Renal pelvis (tissue), 12 donors: ENCODE measurements around the gene TMPRSS11E. TPM values are rescaled to one million over a fixed set of nuclear protein-coding genes. Genes with fewer than 3 reads are reported as not detected.
"Not testable (repeated sequence)": the region's sequence is repeated elsewhere in the genome, so short reads cannot be mapped to it uniquely, and the experiment has no call there.

Experiments used
- DNase-seq: peaks from one replicate; pipeline ENCODE4 v3.0.0-alpha.2; 2013
- long read RNA-seq, 16 experiments: transcript quantifications; one replicate each; lab custom pipeline, GENCODE V29; 2026
- polyA plus RNA-seq, 3 donors: library from polyadenylated mRNA; unstranded; fragments of 120-200 nt; gene quantifications; one replicate each; pipeline ENCODE4 v1.2.1, GENCODE V29; 2013; ENCODE audit not compliant: insufficient read length in 3 of 3

The TMPRSS11E gene
- under 1 TPM in 2 of 3 donors, not detected in 1; 0.08 to 0.21 TPM for polyA plus RNA-seq
- long read RNA-seq, donor 1: 0 reads
- long read RNA-seq, donor 2: 0 reads
- long read RNA-seq, donor 3: 0 reads
- long read RNA-seq, donor 4: 0 reads
- long read RNA-seq, donor 5: 0 reads
- long read RNA-seq, donor 6: 0 reads
- long read RNA-seq, donor 7: 0 reads
- long read RNA-seq, donor 8: 0 reads
- long read RNA-seq, donor 9: 0 reads
- long read RNA-seq, donor 10: 0 reads
- long read RNA-seq, donor 11: 0 reads
- long read RNA-seq, donor 12: 0 reads
- long read RNA-seq, donor 13: 0 reads
- long read RNA-seq, donor 14: 0 reads
- long read RNA-seq, donor 15: 0 reads
- long read RNA-seq, donor 16: 0 reads

DNA sequence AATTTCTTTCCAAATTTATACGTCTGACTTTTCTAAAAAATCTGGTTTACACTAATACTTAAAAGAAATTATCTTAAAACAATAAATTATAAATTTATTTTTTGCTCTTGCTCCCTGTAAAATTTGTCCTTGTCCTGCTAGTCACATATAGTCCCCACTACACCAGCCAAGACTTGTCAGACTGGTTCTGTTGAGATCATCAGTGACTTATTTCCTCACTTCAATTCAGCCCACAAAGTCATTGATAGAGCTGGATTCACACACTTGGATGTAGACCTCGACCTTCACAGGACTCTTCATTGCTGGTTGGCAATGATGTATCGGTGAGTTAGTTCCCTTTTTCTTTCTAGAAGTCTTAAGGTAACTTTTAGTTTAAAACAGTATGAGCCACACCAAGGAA is at the start of gene TMPRSS11E:
Gene TMPRSS11E (plus strand): TSS at position 263 of the 400 bp plus-strand sequence. CDS start 50 bp downstream, at position 313.
- no peak for DNase-seq

DNA sequence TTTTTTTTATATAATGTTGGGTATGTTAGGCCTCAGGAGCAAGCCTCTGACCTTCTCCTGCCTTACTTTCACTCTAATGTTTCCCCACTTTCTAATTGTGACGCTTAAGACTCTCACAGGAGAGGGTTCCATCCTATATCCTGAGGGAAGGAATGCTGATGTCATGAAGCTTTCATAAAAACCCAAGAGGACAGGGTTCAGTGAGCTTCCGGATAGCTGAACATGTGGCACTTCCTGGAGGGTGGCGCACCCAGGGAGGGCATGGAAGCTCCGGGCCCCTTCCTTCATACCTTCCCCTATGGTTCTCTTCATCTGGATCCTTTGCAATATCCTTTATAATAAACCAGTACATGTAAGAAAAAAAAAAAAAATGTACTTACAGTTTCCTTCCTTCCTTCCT is 48.0 kb upstream of the TMPRSS11E start:
- DNase-seq: no peak

DNA sequence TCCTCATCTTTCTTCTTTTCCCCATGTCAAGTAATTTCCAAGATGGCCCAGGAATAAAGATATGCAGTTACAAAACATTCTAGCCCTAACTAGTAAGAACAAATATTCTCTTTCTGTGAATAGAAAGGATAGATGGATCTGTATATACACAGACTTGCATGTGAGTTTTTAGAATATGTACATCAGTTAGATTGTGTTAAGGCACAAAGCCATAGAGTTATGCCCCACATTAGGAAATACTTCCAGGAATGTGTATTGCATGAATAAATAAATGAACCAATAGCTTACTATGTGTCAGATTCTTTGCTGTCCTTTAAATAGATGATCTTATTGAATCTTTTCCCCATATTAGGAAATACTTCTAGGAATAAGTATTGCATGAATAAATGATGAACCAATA is 46.0 kb upstream of the TMPRSS11E start:
- DNase-seq: no peak

DNA sequence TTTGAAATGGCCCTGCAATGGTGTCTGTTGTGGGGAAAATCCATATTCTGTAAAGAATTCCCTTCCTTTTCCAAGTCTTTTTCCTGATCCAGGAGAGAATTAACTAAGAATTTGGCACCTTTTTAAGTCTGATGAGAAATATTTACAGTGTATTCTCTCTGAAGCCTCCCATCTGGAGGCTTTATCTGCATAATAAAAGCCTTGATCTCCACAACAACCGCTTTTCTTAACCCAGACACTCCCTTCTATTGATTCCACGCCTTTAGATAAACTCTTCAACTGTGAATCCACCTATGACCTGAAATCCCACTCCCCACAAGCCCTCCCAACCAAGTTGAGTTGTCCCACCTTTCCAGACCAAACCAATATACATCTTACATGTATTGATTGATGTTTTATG is 43.1 kb upstream of the TMPRSS11E start:
- no peak for DNase-seq

- DNase-seq: not testable (repeated sequence)
Observed at GRCh38 chr4:68405718-68406478, 41.4 kb upstream of the TMPRSS11E start.

GRCh38 chr4:68406479-68406859 is 40.8 kb upstream of the TMPRSS11E start:
- no peak for DNase-seq

- not testable (repeated sequence) for DNase-seq
Observed at GRCh38 chr4:68407015-68407867, 40.0 kb upstream of the TMPRSS11E start.

GRCh38 chr4:68407868-68408190 is 39.4 kb upstream of the TMPRSS11E start:
- DNase-seq: no peak

GRCh38 chr4:68410149-68410548 is 37.1 kb upstream of the TMPRSS11E start:
- DNase-seq: no peak

DNA sequence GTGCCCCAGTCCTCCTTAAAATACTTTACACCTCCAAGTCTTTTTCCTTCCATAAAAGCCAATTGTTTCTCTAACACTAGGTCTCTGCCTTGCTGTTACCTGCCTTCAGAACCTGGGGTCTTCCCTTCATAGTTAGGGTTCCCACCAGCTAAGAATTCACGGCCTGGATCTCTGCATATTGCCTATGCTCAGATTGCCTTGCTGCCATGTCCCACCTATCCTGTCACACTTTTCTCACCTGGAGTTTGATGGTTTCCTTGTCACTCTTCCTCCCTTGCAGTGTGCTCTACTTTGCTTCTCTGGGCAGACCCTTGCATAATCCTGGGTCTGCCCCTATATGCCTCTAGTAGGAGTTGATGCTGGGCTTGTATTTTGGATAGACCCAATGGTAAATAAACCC is 36.6 kb upstream of the TMPRSS11E start:
- DNase-seq: no peak

GRCh38 chr4:68412031-68412430 is 35.2 kb upstream of the TMPRSS11E start:
- DNase-seq: not testable (repeated sequence)

- no peak for DNase-seq
Observed at GRCh38 chr4:68416591-68416990, 30.7 kb upstream of the TMPRSS11E start.

DNA sequence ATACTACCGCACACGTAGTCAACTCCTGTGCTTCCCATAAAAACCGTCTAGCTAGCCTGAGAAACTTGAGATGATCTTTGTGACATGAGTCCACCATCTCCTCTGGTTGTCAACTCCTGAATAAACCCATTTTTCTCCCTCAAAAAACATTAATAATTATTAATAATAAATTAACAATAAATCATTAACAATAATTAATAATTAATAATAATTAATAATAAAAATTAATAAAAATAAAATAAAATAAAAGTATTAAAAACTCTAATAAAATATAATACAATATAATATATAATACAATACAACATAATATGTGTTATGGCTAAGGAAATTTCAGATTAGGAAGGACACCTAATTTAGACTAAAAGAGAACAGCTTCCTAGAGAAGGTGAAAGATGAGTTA is 20.7 kb upstream of the TMPRSS11E start:
- no peak for DNase-seq

DNA sequence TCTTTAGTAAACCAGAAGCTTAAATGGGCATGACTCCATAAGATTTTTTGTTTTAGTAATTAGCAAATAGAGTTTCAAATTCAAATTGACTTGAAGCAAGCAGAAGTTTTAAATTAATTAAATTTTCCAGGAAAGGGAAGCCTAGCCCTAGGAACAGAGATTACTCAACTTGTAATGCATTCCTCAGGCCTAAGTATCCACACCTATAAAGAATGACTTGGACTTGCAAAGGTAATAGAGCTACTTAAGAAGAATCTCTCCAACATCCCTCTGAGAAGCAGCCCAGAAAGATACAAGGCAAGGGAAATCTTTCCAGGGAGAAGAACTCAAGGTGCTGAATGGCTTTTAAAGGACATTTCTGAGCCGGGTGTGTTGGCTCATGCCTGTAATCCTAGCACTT is 16.9 kb upstream of the TMPRSS11E start:
- DNase-seq: no peak

- no peak for DNase-seq
Observed at GRCh38 chr4:68432320-68432719, 14.9 kb upstream of the TMPRSS11E start.

DNA sequence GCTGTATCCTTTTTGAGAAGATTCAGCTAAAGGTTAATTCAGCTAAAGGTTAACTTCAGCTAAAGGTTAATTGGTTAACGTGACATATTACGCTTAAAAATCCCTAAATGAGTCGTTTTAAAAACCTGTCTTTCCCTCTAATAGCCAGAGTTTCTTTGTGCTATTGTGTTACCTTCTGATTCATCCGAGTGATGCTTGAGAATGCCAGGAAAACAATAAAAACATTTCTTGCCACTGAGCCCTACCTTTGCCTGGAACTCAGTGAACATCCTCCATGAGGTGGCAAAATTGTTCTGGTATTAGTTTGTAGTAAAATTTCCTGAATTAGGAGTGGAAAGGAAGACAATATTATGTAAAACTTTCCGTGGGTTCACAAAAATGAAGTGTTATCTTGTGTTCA is 13.7 kb upstream of the TMPRSS11E start:
- no peak for DNase-seq

DNA sequence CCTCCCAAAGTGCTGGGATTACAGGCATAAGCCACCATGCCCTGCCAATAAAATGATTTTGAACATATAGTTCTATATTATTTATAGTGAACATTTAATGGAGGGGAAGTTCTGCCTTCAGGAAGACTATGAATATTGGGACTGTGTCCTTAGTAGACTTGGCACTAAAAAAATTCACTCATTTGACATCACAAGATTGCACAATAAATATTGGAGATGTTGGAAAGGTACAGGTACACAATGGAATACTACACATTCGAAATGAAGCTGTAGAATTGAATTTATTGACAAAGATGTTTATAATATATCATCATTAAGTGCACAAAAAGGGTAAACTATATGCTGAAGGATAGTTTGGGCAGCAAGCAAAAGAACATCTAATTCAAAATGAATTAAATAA is 13.0 kb upstream of the TMPRSS11E start:
- no peak for DNase-seq

DNA sequence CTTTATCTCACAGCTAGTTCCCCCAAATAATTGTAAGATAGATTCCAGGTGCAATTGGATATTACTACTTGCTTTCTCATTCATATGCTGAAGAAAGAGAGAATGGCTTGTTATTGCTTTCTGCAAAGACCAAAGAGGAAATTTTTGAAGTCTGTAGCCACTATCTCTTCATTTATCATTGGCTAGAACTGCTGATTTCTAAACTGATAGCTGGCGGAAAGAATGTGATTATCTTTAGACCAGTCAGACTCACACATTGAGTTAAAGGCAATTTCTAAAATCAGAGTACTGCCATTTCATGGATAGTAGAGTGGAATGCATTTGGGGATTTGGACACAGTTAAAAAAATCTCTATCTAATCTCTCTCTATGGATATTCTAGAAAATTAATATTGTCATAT is 12.4 kb upstream of the TMPRSS11E start:
- no peak for DNase-seq

GRCh38 chr4:68445111-68445510 is 2.2 kb upstream of the TMPRSS11E start:
- no peak for DNase-seq

- DNase-seq: no peak
Observed at GRCh38 chr4:68451246-68452211, 4.3 kb downstream of the TMPRSS11E start.

DNA sequence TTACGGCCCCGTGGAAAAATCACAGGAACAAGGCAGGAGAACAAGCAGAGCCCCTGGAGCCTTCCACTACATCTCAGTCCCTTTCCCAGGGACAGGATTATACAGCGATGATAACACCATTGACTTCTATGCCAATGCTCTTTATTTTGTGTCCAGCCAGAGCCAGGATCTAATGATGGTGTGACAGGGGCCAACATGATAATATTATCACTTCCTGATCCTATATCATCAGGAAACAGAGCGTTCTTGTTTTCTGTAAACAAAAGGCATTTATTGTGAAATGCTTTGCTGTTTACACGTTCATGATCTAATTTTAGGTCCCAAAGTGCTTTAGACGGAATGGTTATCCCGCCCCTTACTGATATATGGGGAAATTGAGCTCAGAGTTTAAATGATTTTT is 12.8 kb downstream of the TMPRSS11E start:
- DNase-seq: no peak
